A673 (cell line): ENCODE measurements around the gene CMPK2. TPM values are rescaled to one million over a fixed set of nuclear protein-coding genes. Genes with fewer than 3 reads are reported as not detected.

Experiments
- BruUV-seq: library from RNA; stranded (reverse); fragments of 400-500 nt; replicated peaks from 2 replicates; lab custom pipeline; 2021; lab: Mats Ljungman, UMichigan
- CTCF ChIA-PET: fragments of 300-600 bp; sonication (Branson Sonifier 250); formaldehyde crosslinking; loops from one replicate; lab custom pipeline; 2022; ENCODE audit warnings: antibody characterized with exemption; lab: Charles Lee
- POLR2A ChIA-PET: fragments of 300-600 bp; sonication (Branson Sonifier 250); formaldehyde crosslinking; loops from one replicate; lab custom pipeline; 2022; ENCODE audit warnings: antibody characterized with exemption; ENCODE audit not compliant: low non-redundant PET; lab: Charles Lee
- DNase-seq: peaks from one replicate; pipeline ENCODE4 v3.0.0-alpha.2; 2015; ENCODE audit warnings: low spot score
- H3K27ac ChIP-seq: fragments of 200-600 bp; sonication (generic); 2 replicates; pipeline ENCODE4 v1.5.1; 2016; ENCODE audit warnings: mixed run types, low read depth, mild to moderate bottlenecking, mixed read lengths, antibody characterized with exemption, low read length; ENCODE audit not compliant: poor library complexity, severe bottlenecking
- H3K27me3 ChIP-seq: fragments of 200-600 bp; sonication (generic); replicated peaks from 2 replicates; pipeline ENCODE4 v1.6.1; 2017; ENCODE audit warnings: mixed run types, low read depth, mild to moderate bottlenecking, mixed read lengths, antibody characterized with exemption, low read length; ENCODE audit not compliant: insufficient read depth, poor library complexity
- H3K36me3 ChIP-seq: fragments of 200-600 bp; sonication (generic); 2 replicates; pipeline ENCODE4 v1.6.1; 2016; ENCODE audit warnings: mixed run types, mild to moderate bottlenecking, mixed read lengths, antibody characterized with exemption, low read length; ENCODE audit not compliant: insufficient read depth, poor library complexity, severe bottlenecking
- H3K4me1 ChIP-seq: fragments of 200-600 bp; sonication (generic); 2 replicates; pipeline ENCODE4 v1.6.1; 2017; ENCODE audit warnings: mixed run types, mild to moderate bottlenecking, mixed read lengths, antibody characterized with exemption, low read length; ENCODE audit not compliant: insufficient read depth, poor library complexity, severe bottlenecking
- H3K4me3 ChIP-seq: fragments of 200-600 bp; sonication (generic); 2 replicates; pipeline ENCODE4 v1.5.1; 2016; ENCODE audit warnings: low read depth, mixed run types, mild to moderate bottlenecking, mixed read lengths, low read length; ENCODE audit not compliant: poor library complexity, severe bottlenecking
- H3K9me3 ChIP-seq: fragments of 200-600 bp; sonication (generic); 2 replicates; pipeline ENCODE4 v1.6.1; 2016; ENCODE audit warnings: mixed run types, low read depth, mild to moderate bottlenecking, mixed read lengths, antibody characterized with exemption, low read length; ENCODE audit not compliant: poor library complexity, severe bottlenecking
- CTCF ChIP-seq: fragments of 300-800, 200-600 bp; sonication (generic); conservative IDR thresholded peaks from 2 replicates; pipeline ENCODE4 v1.5.1; 2017; ENCODE audit warnings: low read depth, mild to moderate bottlenecking, antibody characterized with exemption, low read length, moderate library complexity, mixed read lengths
- EZH2 ChIP-seq: fragments of 200-600 bp; sonication (generic); IDR thresholded peaks from 2 replicates; pipeline ENCODE4 v1.6.1; 2017; ENCODE audit warnings: borderline replicate concordance, low read depth, mild to moderate bottlenecking, mixed read lengths, antibody characterized with exemption, low read length; ENCODE audit not compliant: poor library complexity, severe bottlenecking
- intact Hi-C: fragments of 100-400 bp; cut with micrococcal nuclease; formaldehyde crosslinking; loops from one replicate; pipeline ENCODE4 v1.10.0; 2022; ENCODE audit not compliant: unreplicated experiment
- total RNA-seq: library from RNA; stranded (reverse); gene quantifications from 2 replicates; pipeline ENCODE4 v1.2.3, GENCODE V29; 2021

The CMPK2 gene
- total RNA-seq, 1 experiment from 2014 or later: 4.6 TPM

GRCh38 chr2:6812857-6813530 is 52.7 kb downstream of the CMPK2 start:
- Histone ChIP-seq H3K4me1 (no peaks in the 10 kb centered on the region), H3K27ac (no peak overlapping the region), H3K27me3 (no peaks in the 10 kb centered on the region), H3K4me3 (no peak overlapping the region), H3K9me3 (no peaks in the 10 kb centered on the region), H3K36me3 (no peaks in the 10 kb centered on the region)
- CTCF ChIA-PET: no interaction called here
- POLR2A ChIA-PET: no interaction called here
- no peak for DNase-seq
- BruUV-seq: no TSS peak
- intact Hi-C loops: no loop called here
- no peak for TF ChIP-seq CTCF
- no peak for TF ChIP-seq EZH2

GRCh38 chr2:6810961-6811360 is 54.7 kb downstream of the CMPK2 start:
- ChIA-PET POLR2A (no interaction called here), CTCF (no interaction called here)
- no TSS peak for BruUV-seq
- intact Hi-C loops: no loop called here
- H3K4me3 ChIP-seq: no peak overlapping the region
- no peaks in the 10 kb centered on the region for H3K9me3 ChIP-seq
- H3K27me3 ChIP-seq: no peaks in the 10 kb centered on the region
- no peak overlapping the region for H3K27ac ChIP-seq
- no peaks in the 10 kb centered on the region for H3K4me1 ChIP-seq
- no peak for DNase-seq
- TF ChIP-seq CTCF: no peak
- TF ChIP-seq EZH2: no peak
- H3K36me3 ChIP-seq: no peaks in the 10 kb centered on the region

GRCh38 chr2:6808426-6808825 is 57.3 kb downstream of the CMPK2 start:
- ChIA-PET POLR2A (no interaction called here), CTCF (no interaction called here)
- H3K4me1 ChIP-seq: no peaks in the 10 kb centered on the region
- no peaks in the 10 kb centered on the region for H3K27me3 ChIP-seq
- no peak for DNase-seq
- intact Hi-C loops: no loop called here
- no peak overlapping the region for H3K4me3 ChIP-seq
- TF ChIP-seq EZH2 (no peak), CTCF (no peak)
- no peaks in the 10 kb centered on the region for H3K9me3 ChIP-seq
- H3K27ac ChIP-seq: no peak overlapping the region
- H3K36me3 ChIP-seq: no peaks in the 10 kb centered on the region
- BruUV-seq: no TSS peak
